Endodermal cell (in vitro differentiated cells): ENCODE results near the gene NOXA1. TPM values are rescaled to one million over a fixed set of nuclear protein-coding genes. Genes with fewer than 3 reads are reported as not detected.
"Not testable (repeated sequence)": the region's sequence is repeated elsewhere in the genome, so short reads cannot be mapped to it uniquely, and the experiment has no call there.

Source experiments
- DNase-seq: peaks from one replicate; pipeline ENCODE4 v3.0.0-alpha.2; 2017
- H3K27ac ChIP-seq: 2 replicates; pipeline ENCODE4 v1.5.1; 2013; ENCODE audit warnings: mild to moderate bottlenecking, low read depth, low read length, moderate library complexity
- H3K27me3 ChIP-seq: 2 replicates; pipeline ENCODE4 v1.6.1; 2013; ENCODE audit warnings: mild to moderate bottlenecking, low read length, moderate library complexity; ENCODE audit not compliant: insufficient read depth, control insufficient read depth, poor library complexity, severe bottlenecking
- H3K36me3 ChIP-seq: 2 replicates; pipeline ENCODE4 v1.7.0; 2013; ENCODE audit warnings: mild to moderate bottlenecking, low read length, moderate library complexity; ENCODE audit not compliant: control insufficient read depth, insufficient read depth
- H3K4me1 ChIP-seq: one replicate; pipeline ENCODE4 v1.7.0; 2013; ENCODE audit warnings: low read length; ENCODE audit not compliant: control insufficient read depth, insufficient read depth
- H3K4me3 ChIP-seq: 2 replicates; pipeline ENCODE4 v1.5.1; 2013; ENCODE audit warnings: mild to moderate bottlenecking, low read length, moderate library complexity
- H3K9ac ChIP-seq: 2 replicates; pipeline ENCODE4 v1.6.1; 2013; ENCODE audit warnings: mild to moderate bottlenecking, low read length, moderate library complexity; ENCODE audit not compliant: poor library complexity, severe bottlenecking; ENCODE audit errors: extremely low read depth
- H3K9me3 ChIP-seq: 2 replicates; pipeline ENCODE4 v1.6.1; 2013; ENCODE audit warnings: mild to moderate bottlenecking, low read length, moderate library complexity; ENCODE audit not compliant: control insufficient read depth
- H3K27ac Mint-ChIP-seq: 2 replicates; pipeline ENCODE4 v1.8.0; 2020; ENCODE audit warnings: mixed read lengths
- H3K27me3 Mint-ChIP-seq: 2 replicates; pipeline ENCODE4 v1.8.0; 2021; ENCODE audit warnings: mild to moderate bottlenecking, mixed read lengths; ENCODE audit not compliant: insufficient read depth
- H3K36me3 Mint-ChIP-seq: 2 replicates; pipeline ENCODE4 v1.8.0; 2020; ENCODE audit warnings: low read depth, mixed read lengths
- H3K4me1 Mint-ChIP-seq: 2 replicates; pipeline ENCODE4 v1.8.0; 2020; ENCODE audit warnings: mixed read lengths
- H3K4me3 Mint-ChIP-seq: 2 replicates; pipeline ENCODE4 v1.8.0; 2020; ENCODE audit warnings: mild to moderate bottlenecking, moderate library complexity, mixed read lengths
- H3K9me3 Mint-ChIP-seq: 2 replicates; pipeline ENCODE4 v1.8.0; 2020; ENCODE audit warnings: mild to moderate bottlenecking, mixed read lengths
- WGBS, 2 experiments: methylation state at CpG; one replicate each; pipeline versions ENCODE4 v1.1.5 to v1.1.7; 2013; ENCODE audit warnings: missing lambda C conversion rate in 2 of 2, mixed read lengths in 1 of 2; ENCODE audit not compliant: insufficient coverage in 1 of 2, insufficient read length in 1 of 2; 5-methylcytosine and 5-hydroxymethylcytosine counted together
- total RNA-seq, 2 donors: library from RNA; stranded (reverse); fragmentation: NEBNext Ultra II Directional in 1 of 2; extraction: Animal tissue kit (Norgen Biotek cat#: 25700) in 1 of 2; gene quantifications; 2 replicates in 1 of 2; 3 replicates in 1 of 2; pipeline ENCODE4 v1.2.1, GENCODE V29; 2021
- TF ChIP-seq, protein P1 (sequence below): fragments of 200-600 bp; sonication (generic); conservative IDR thresholded peaks from 2 replicates; pipeline ENCODE4 v1.5.0; 2021; ENCODE audit warnings: antibody characterized with exemption, mild to moderate bottlenecking

NOXA1 gene
- total RNA-seq, 2 donors from 2014 or later: 5.0 to 5.9 TPM

DNA sequence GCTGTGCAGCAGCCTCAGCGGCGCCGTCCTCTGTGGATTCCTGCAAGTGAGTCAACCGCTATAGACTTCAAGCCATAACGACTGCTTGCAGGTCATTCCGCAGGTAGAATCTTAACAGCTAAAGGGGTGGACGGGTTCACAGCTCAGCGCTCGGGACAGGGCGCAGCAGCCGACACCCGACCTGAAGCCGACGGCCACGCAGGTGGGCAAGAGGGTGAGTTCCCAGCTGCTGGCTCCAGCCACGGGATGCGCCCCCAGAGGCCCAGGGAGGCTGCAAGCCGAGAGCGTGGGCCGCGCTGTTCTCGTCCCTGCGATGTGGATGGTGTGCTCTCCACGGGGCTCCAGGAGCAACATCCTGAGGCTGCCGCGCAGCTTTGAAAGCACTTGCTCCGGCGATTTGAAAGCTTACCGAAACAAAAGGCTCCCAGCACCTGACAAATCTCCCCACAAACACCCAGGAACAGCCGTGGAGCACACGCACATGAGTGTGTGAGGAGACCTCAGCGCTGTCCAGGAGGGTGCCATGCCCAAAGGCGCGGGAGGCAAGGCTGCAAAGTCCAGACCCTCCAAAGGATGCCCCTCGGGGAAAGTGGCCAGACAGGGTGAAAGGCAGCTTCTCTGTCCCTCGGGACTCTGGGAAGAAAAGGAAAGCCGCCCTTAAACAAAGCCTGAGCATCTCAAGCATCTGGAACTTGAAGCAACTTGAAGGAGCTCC lies 48.9 kb upstream of the NOXA1 start:
- peaks cover 31% of the 10 kb centered on the region for H3K27me3 Mint-ChIP-seq
- DNase-seq: no peak

DNA sequence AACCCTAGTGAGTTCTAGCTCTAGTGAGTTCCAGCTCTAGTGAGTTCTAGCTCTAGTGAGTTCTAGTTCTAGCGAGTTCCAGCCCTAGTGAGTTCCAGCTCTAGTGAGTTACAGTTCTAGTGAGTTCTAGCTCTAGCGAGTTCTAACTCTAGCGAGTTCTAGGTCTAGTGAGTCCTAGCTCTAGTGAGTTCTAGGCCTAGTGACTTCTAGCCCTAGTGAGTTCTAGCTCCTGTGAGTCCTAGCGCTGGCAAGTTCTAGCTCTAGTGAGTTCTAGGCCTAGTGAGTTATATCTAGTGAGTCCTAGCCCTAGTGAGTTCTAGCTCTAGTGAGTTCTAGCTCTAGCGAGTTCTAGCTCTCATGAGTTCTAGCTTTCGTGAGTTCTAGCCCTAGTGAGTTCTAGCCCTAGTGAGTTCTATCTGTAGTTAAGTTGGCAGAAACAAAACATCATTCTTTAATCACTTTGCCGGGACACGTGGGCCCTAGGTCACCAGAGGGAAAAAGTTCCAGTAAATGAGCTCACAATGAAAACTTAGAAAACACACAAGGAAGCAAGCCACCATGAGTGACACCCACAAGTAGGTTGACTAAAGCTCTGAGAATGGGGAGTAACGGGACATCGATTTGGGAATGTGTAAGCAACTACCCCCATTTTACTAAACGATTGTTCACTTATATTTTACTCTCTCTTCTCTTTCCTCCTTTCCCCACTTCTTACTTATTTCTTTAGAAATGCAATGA lies 47.7 kb upstream of the NOXA1 start:
- Mint-ChIP-seq H3K27me3 (peaks cover 31% of the 10 kb centered on the region), H3K27ac (no peak overlapping the region), H3K4me3 (no peak overlapping the region), H3K9me3 (no peaks in the 10 kb centered on the region), H3K4me1 (no peaks in the 10 kb centered on the region), H3K36me3 (no peaks in the 10 kb centered on the region)
- H3K36me3 ChIP-seq: no peaks in the 10 kb centered on the region
- H3K27ac ChIP-seq: no peak overlapping the region
- TF ChIP-seq, protein P1, sequence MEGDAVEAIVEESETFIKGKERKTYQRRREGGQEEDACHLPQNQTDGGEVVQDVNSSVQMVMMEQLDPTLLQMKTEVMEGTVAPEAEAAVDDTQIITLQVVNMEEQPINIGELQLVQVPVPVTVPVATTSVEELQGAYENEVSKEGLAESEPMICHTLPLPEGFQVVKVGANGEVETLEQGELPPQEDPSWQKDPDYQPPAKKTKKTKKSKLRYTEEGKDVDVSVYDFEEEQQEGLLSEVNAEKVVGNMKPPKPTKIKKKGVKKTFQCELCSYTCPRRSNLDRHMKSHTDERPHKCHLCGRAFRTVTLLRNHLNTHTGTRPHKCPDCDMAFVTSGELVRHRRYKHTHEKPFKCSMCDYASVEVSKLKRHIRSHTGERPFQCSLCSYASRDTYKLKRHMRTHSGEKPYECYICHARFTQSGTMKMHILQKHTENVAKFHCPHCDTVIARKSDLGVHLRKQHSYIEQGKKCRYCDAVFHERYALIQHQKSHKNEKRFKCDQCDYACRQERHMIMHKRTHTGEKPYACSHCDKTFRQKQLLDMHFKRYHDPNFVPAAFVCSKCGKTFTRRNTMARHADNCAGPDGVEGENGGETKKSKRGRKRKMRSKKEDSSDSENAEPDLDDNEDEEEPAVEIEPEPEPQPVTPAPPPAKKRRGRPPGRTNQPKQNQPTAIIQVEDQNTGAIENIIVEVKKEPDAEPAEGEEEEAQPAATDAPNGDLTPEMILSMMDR: no peak
- H3K9ac ChIP-seq: no peak overlapping the region
- no peaks in the 10 kb centered on the region for H3K27me3 ChIP-seq
- H3K4me1 ChIP-seq: no peaks in the 10 kb centered on the region
- 92 to 95% methylated on average over 11 of the region's 11 CpGs for WGBS, 2 experiments
- DNase-seq: no peak
- no peaks in the 10 kb centered on the region for H3K9me3 ChIP-seq
- no peak overlapping the region for H3K4me3 ChIP-seq

More for the DNA sequence above, 48.9 kb upstream of the NOXA1 start:
- Mint-ChIP-seq H3K9me3 (no peaks in the 10 kb centered on the region), H3K27ac (no peak overlapping the region), H3K36me3 (no peaks in the 10 kb centered on the region), H3K4me1 (no peaks in the 10 kb centered on the region), H3K4me3 (no peak overlapping the region)
- H3K4me1 ChIP-seq: no peaks in the 10 kb centered on the region
- H3K27ac ChIP-seq: peak overlapping the region; percentile 73
- TF ChIP-seq, protein P1: no peak
- 93 to 96% methylated on average over 32 to 37 of the region's 37 CpGs for WGBS, 2 experiments
- H3K9ac ChIP-seq: no peak overlapping the region
- no peaks in the 10 kb centered on the region for H3K9me3 ChIP-seq
- H3K27me3 ChIP-seq: no peaks in the 10 kb centered on the region
- H3K4me3 ChIP-seq: no peak overlapping the region
- no peaks in the 10 kb centered on the region for H3K36me3 ChIP-seq

DNA sequence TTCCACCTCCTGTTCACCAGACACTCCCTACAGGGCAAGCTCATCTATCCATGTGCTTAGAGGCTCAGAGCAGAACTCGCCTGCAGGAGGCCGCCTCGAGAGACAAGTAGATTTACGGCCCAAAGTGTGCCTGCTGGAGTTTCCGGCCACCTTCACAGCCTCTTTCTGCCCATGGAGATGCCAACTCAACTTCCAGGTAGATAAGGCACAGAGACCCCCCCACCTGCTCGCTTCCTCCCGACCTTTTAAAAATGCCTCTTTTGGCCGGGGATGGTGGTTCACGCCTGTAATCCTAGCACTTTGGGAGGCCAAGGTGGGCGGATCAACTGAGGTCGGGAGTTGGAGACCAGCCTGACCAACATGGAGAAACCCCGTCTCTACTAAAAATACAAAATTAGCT lies 46.8 kb upstream of the NOXA1 start:
- no peaks in the 10 kb centered on the region for H3K36me3 ChIP-seq
- TF ChIP-seq, protein P1: no peak
- Mint-ChIP-seq H3K4me1 (no peaks in the 10 kb centered on the region), H3K4me3 (no peak overlapping the region), H3K9me3 (no peaks in the 10 kb centered on the region), H3K36me3 (no peaks in the 10 kb centered on the region), H3K27ac (no peak overlapping the region), H3K27me3 (peaks cover 31% of the 10 kb centered on the region)
- H3K9ac ChIP-seq: no peak overlapping the region
- H3K27me3 ChIP-seq: no peaks in the 10 kb centered on the region
- WGBS, 2 experiments: 91 to 94% methylated on average over 12 of the region's 12 CpGs
- H3K4me1 ChIP-seq: no peaks in the 10 kb centered on the region
- no peak for DNase-seq
- H3K9me3 ChIP-seq: no peaks in the 10 kb centered on the region
- H3K4me3 ChIP-seq: no peak overlapping the region
- no peak overlapping the region for H3K27ac ChIP-seq

DNA sequence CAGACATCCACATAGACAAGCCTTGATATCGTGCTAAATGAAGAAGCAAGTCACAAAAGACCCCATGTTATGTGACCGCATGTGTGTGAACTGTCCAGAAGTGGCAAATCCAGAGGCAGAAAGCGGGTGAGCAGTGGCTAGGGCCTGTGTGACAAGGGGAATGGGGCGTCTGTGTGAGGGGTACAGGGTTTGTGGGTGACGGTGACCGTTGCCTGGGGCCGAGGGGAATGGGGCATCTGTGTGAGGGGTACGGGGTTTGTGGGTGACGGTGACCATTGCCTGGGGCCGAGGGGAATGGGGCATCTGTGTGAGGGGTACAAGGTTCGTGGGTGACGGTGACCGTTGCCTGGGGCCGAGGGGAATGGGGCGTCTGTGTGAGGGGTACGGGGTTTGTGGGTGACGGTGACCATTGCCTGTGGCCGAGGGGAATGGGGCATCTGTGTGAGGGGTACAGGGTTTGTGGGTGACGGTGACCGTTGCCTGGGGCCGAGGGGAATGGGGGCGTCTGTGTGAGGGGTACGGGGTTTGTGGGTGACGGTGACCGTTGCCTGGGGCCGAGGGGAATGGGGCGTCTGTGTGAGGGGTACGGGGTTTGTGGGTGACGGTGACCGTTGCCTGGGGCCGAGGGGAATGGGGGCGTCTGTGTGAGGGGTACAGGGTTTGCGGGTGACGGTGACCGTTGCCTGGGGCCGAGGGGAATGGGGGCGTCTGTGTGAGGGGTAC lies 44.3 kb upstream of the NOXA1 start:
- H3K9ac ChIP-seq, H3K4me3 ChIP-seq, H3K4me1 ChIP-seq, H3K4me1 Mint-ChIP-seq, H3K36me3 Mint-ChIP-seq, H3K27ac Mint-ChIP-seq, H3K9me3 Mint-ChIP-seq, H3K9me3 ChIP-seq, H3K4me3 Mint-ChIP-seq, H3K27ac ChIP-seq, H3K27me3 ChIP-seq, H3K36me3 ChIP-seq, DNase-seq: not testable (repeated sequence)
- peaks cover 31% of the 10 kb centered on the region for H3K27me3 Mint-ChIP-seq
- WGBS, 2 experiments: 95 to 100% methylated on average over 3 to 23 of the region's 37 CpGs
